LNCAP (cell line): ENCODE data around the gene KMT5B.

ENCODE experiments used
- CTCF ChIP-seq: fragments of 450-650 bp; IDR thresholded peaks from 2 replicates; pipeline ENCODE4 v1.5.1; 2017; ENCODE audit warnings: mild to moderate bottlenecking

Gene KMT5B

DNA sequence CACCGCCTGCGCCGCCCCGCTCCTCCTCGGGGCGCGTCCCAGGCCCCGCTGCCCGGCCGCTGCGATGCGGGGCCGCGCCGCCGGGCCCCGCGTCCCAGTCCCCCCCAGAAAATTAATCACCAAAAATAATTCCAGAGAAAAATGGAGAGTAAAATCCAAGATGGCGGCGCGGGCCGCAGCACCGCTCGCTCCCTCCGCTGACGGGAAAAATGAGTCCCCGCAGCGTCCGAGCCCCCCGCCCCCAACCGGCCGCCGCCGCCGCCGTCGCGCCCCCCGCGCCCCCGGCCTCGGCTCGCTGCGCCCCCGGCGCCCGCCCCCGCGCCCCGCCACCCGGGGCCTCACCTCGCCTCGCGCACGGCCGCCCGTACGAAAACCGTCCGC is at the start of gene KMT5B:
Gene KMT5B (minus strand): TSS at position 162 of the 381 bp plus-strand sequence. CDS start 23,220 bp downstream, outside the sequence.
- TF ChIP-seq CTCF: no peak

DNA sequence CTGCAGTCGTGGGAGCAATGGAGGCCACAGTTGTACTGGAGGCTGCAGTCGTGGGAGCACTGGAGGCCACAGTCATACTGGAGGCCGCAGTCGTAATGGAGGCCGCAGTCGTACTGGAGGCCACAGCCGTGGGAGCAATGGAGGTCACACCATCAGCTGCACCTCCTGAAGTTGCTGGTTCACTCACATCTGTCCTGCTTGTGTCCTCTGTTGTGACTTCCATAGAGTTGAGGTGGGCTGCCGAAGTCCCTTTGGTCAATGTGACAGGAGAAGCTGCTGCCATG is 49.4 kb upstream of the KMT5B start:
- no peak for TF ChIP-seq CTCF

GRCh38 chr11:68261749-68262543 is 48.9 kb upstream of the KMT5B start:
- TF ChIP-seq CTCF: no peak

- TF ChIP-seq CTCF: no peak
Observed at GRCh38 chr11:68261006-68261405, 47.9 kb upstream of the KMT5B start.

DNA sequence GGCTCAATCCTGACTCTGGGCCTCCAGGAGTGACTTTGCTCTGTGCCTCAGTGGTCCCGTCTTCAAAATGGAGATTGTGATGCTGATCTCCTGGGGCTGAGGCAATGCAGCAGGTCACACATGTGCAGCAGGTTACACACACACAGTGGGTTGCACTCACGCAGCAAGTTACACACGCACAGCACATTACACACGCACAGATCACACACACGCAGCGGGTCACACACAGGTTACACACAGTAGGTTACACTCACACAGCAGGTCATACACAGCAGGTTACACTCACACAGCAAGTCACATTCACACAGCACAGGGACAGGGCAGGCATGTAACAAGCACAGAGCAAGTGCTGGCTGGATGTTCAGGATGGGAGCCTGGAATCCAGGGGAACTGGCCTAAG is 47.4 kb upstream of the KMT5B start:
- TF ChIP-seq CTCF: no peak

DNA sequence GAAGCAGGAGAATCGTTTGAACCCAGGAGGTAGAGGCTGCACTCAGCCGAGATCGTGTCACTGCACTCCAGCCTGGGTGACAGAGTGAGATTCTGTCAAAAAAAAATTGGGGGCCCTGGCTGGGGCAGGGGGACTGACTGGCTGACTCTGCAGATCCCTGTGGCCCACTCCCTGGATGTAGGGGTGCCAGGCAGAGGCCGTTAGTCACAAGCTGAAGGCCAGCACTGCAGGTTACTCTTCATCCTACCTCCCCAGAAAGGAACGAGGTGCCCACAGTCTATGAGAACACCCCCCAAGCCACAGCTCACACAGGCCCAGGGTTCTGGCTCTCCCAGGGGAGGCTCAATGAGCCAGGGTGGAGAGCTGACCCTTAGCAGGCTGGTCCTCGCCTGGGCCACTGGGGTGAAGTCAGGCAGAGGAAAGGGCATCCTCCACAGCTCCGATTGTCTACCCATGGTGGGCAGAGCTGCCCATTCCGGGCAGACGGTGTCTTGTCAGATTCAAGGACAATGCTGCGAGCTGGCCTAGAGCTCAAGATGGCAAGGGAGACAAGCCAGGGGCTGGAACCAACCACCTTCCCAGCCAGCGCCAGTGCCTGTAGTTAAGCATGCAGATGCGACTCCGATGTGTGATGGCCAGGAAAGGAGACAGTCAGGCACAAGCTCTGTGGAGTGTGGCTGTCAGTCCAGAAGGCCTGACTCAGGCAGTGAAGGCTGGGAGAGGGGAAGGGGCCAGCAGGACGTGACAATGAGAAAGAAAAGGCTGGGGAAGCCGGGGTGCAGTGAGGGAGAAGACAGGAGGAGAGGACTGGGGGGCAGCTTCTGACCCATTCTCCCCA is 46.2 kb upstream of the KMT5B start:
- no peak for TF ChIP-seq CTCF

DNA sequence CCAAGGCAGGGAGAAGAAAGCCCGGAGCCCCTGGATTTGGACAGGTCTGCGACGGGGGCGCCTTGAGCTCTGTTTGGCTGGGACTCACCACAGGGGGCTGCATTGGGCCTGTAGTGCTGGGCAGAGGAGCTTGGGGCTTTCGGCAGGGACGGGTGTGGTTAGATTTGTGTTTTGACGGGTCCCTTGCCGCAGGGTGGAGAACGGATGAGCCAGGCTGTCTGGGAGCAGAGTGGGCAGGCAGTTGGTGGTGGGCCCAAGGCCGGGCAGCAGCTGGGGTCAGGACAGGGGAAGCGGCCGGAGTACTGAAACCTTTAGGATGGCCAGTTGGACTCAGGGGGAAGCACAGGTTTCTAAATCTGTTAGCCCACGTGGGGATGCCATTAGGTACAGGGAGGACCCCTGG is 45.3 kb upstream of the KMT5B start:
- TF ChIP-seq CTCF: no peak
